A673 (cell line): ENCODE measurements around the gene BARX2. TPM values are rescaled to one million over a fixed set of nuclear protein-coding genes. Genes with fewer than 3 reads are reported as not detected.
A peak's percentile ranks its signal among the peaks of the same experiment; 100 is the strongest.
"Not testable (repeated sequence)": the region's sequence is repeated elsewhere in the genome, so short reads cannot be mapped to it uniquely, and the experiment has no call there.

ENCODE experiments used
- BruUV-seq: library from RNA; stranded (reverse); fragments of 400-500 nt; replicated peaks from 2 replicates; lab custom pipeline; 2021; lab: Mats Ljungman, UMichigan
- CTCF ChIA-PET: fragments of 300-600 bp; sonication (Branson Sonifier 250); formaldehyde crosslinking; loops from one replicate; lab custom pipeline; 2022; ENCODE audit warnings: antibody characterized with exemption; lab: Charles Lee
- POLR2A ChIA-PET: fragments of 300-600 bp; sonication (Branson Sonifier 250); formaldehyde crosslinking; loops from one replicate; lab custom pipeline; 2022; ENCODE audit warnings: antibody characterized with exemption; ENCODE audit not compliant: low non-redundant PET; lab: Charles Lee
- DNase-seq: peaks from one replicate; pipeline ENCODE4 v3.0.0-alpha.2; 2015; ENCODE audit warnings: low spot score
- H3K27ac ChIP-seq: fragments of 200-600 bp; sonication (generic); 2 replicates; pipeline ENCODE4 v1.5.1; 2016; ENCODE audit warnings: mixed run types, low read depth, mild to moderate bottlenecking, mixed read lengths, antibody characterized with exemption, low read length; ENCODE audit not compliant: poor library complexity, severe bottlenecking
- H3K27me3 ChIP-seq: fragments of 200-600 bp; sonication (generic); replicated peaks from 2 replicates; pipeline ENCODE4 v1.6.1; 2017; ENCODE audit warnings: mixed run types, low read depth, mild to moderate bottlenecking, mixed read lengths, antibody characterized with exemption, low read length; ENCODE audit not compliant: insufficient read depth, poor library complexity
- H3K36me3 ChIP-seq: fragments of 200-600 bp; sonication (generic); 2 replicates; pipeline ENCODE4 v1.6.1; 2016; ENCODE audit warnings: mixed run types, mild to moderate bottlenecking, mixed read lengths, antibody characterized with exemption, low read length; ENCODE audit not compliant: insufficient read depth, poor library complexity, severe bottlenecking
- H3K4me1 ChIP-seq: fragments of 200-600 bp; sonication (generic); 2 replicates; pipeline ENCODE4 v1.6.1; 2017; ENCODE audit warnings: mixed run types, mild to moderate bottlenecking, mixed read lengths, antibody characterized with exemption, low read length; ENCODE audit not compliant: insufficient read depth, poor library complexity, severe bottlenecking
- H3K4me3 ChIP-seq: fragments of 200-600 bp; sonication (generic); 2 replicates; pipeline ENCODE4 v1.5.1; 2016; ENCODE audit warnings: low read depth, mixed run types, mild to moderate bottlenecking, mixed read lengths, low read length; ENCODE audit not compliant: poor library complexity, severe bottlenecking
- H3K9me3 ChIP-seq: fragments of 200-600 bp; sonication (generic); 2 replicates; pipeline ENCODE4 v1.6.1; 2016; ENCODE audit warnings: mixed run types, low read depth, mild to moderate bottlenecking, mixed read lengths, antibody characterized with exemption, low read length; ENCODE audit not compliant: poor library complexity, severe bottlenecking
- CTCF ChIP-seq: fragments of 300-800, 200-600 bp; sonication (generic); conservative IDR thresholded peaks from 2 replicates; pipeline ENCODE4 v1.5.1; 2017; ENCODE audit warnings: low read depth, mild to moderate bottlenecking, antibody characterized with exemption, low read length, moderate library complexity, mixed read lengths
- EZH2 ChIP-seq: fragments of 200-600 bp; sonication (generic); IDR thresholded peaks from 2 replicates; pipeline ENCODE4 v1.6.1; 2017; ENCODE audit warnings: borderline replicate concordance, low read depth, mild to moderate bottlenecking, mixed read lengths, antibody characterized with exemption, low read length; ENCODE audit not compliant: poor library complexity, severe bottlenecking
- intact Hi-C: fragments of 100-400 bp; cut with micrococcal nuclease; formaldehyde crosslinking; loops from one replicate; pipeline ENCODE4 v1.10.0; 2022; ENCODE audit not compliant: unreplicated experiment
- total RNA-seq: library from RNA; stranded (reverse); gene quantifications from 2 replicates; pipeline ENCODE4 v1.2.3, GENCODE V29; 2021

BARX2 gene
- total RNA-seq, 1 experiment from 2014 or later = 36.4 TPM

DNA sequence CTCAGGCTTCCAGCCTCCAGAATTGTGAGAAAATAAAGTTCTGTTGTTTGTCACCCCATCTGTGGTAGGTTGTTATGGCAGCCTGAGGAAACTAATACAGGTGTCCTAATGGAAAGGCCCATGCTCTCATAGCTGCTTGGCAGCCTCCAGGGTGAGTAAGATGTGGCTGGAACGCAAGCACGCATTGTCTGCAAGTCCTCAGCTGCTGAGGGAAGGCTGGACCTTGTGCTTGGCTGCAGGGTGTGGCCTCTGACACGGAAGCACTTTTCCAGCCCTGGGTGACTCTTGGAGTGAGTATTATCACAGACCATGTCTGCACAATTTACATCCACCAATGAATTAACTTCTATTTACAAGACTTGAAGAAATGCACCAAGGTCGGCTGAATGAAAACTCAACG, 44.4 kb upstream of the BARX2 start:
- POLR2A ChIA-PET = no interaction called here
- no peaks in the 10 kb centered on the region for H3K36me3 ChIP-seq
- BruUV-seq = no TSS peak
- TF ChIP-seq EZH2 (no peak), CTCF (no peak)
- no peak for DNase-seq
- intact Hi-C loops = loop anchor here (2.0 to 10.0 kb wide), 3 partner anchors 100 to 444 kb away; no protein-coding TSS in a partner anchor
- no peak overlapping the region for H3K4me3 ChIP-seq
- H3K27ac ChIP-seq = no peak overlapping the region
- H3K27me3 ChIP-seq = no peaks in the 10 kb centered on the region
- H3K9me3 ChIP-seq = no peaks in the 10 kb centered on the region
- H3K4me1 ChIP-seq = peaks cover 5% of the 10 kb centered on the region
- CTCF ChIA-PET = interaction anchor here (0.6 to 1.9 kb wide), 7 partner anchors 8 to 446 kb away, joined by 3 to 10 read pairs (median 5); no protein-coding TSS in a partner anchor

GRCh38 chr11:129331871-129332274, 43.8 kb upstream of the BARX2 start:
- peaks cover 5% of the 10 kb centered on the region for H3K4me1 ChIP-seq
- intact Hi-C loops = loop anchor here (1.0 to 10.0 kb wide), 4 partner anchors 101 to 445 kb away; no protein-coding TSS in a partner anchor
- no peaks in the 10 kb centered on the region for H3K27me3 ChIP-seq
- no peak overlapping the region for H3K27ac ChIP-seq
- no peaks in the 10 kb centered on the region for H3K36me3 ChIP-seq
- BruUV-seq = no TSS peak
- TF ChIP-seq EZH2 (no peak), CTCF (peak; percentile 99)
- POLR2A ChIA-PET = no interaction called here
- DNase-seq = peak; percentile 91
- CTCF ChIA-PET = interaction anchor here (0.6 to 1.9 kb wide), 12 partner anchors 9 to 467 kb away, joined by 3 to 10 read pairs (median 3); no protein-coding TSS in a partner anchor
- no peak overlapping the region for H3K4me3 ChIP-seq
- no peaks in the 10 kb centered on the region for H3K9me3 ChIP-seq

DNA sequence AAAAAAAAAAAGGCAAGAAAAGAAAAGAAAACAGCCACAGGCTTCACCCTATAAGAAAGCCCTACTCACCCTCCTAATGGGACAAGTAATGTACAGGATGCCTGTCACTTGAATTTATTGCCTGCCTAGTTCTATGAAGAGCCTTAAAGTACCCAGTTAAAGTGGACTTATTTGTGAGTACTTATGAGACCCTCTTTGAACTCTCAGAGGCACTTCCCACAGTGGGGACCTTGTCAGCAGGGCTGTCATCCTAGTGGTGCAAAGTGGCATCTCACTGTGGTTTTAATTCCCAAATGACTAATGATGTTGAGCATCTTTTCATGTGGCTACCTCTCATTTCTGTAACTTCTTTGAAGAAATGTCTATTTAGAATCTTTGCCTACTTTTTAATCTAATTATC, 41.8 kb upstream of the BARX2 start:
- no peak overlapping the region for H3K27ac ChIP-seq
- no peaks in the 10 kb centered on the region for H3K36me3 ChIP-seq
- peaks cover 5% of the 10 kb centered on the region for H3K4me1 ChIP-seq
- intact Hi-C loops = loop anchor here (5.0 to 10.0 kb wide), 2 partner anchors 379 to 447 kb away; no protein-coding TSS in a partner anchor
- POLR2A ChIA-PET = no interaction called here
- DNase-seq = peak; percentile 71
- H3K4me3 ChIP-seq = no peak overlapping the region
- CTCF ChIA-PET = interaction anchor here (0.7 kb wide), 2 partner anchors 428 to 432 kb away, joined by 3 to 6 read pairs; no protein-coding TSS in a partner anchor
- H3K9me3 ChIP-seq = no peaks in the 10 kb centered on the region
- TF ChIP-seq CTCF (peak; percentile 39), EZH2 (no peak)
- BruUV-seq = no TSS peak
- no peaks in the 10 kb centered on the region for H3K27me3 ChIP-seq

DNA sequence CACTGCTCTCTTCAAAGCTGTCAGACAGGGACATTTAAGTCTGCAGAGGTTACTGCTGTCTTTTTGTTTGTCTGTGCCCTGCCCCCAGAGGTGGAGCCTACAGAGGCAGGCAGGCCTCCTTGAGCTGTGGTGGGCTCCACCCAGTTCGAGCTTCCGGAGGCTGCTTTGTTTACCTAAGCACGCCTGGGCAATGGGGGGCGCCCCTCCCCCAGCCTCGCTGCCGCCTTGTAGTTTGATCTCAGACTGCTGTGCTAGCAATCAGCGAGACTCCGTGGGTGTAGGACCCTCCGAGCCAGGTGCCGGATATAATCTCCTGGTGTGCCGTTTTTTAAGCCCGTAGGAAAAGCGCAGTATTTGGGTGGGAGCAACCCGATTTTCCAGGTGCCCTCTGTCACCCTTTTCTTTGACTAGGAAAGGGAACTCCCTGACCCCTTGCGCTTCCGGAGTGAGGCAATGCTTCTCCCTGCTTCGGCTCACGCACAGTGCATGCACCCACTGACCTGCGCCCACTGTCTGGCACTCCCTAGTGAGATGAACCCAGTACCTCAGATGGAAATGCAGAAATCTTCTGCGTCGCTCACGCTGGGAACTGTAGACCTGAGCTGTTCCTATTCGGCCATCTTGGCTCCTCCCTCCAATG, 31.2 kb upstream of the BARX2 start:
- BruUV-seq, H3K4me1 ChIP-seq, intact Hi-C loops, H3K9me3 ChIP-seq, H3K27ac ChIP-seq, H3K36me3 ChIP-seq, H3K4me3 ChIP-seq, DNase-seq, POLR2A ChIA-PET, CTCF ChIA-PET, H3K27me3 ChIP-seq: not testable (repeated sequence)
